Measurements from ENCODE around the gene NOTUM.
A peak's percentile ranks its signal among the peaks of the same experiment; 100 is the strongest.

NOTUM gene

DNA sequence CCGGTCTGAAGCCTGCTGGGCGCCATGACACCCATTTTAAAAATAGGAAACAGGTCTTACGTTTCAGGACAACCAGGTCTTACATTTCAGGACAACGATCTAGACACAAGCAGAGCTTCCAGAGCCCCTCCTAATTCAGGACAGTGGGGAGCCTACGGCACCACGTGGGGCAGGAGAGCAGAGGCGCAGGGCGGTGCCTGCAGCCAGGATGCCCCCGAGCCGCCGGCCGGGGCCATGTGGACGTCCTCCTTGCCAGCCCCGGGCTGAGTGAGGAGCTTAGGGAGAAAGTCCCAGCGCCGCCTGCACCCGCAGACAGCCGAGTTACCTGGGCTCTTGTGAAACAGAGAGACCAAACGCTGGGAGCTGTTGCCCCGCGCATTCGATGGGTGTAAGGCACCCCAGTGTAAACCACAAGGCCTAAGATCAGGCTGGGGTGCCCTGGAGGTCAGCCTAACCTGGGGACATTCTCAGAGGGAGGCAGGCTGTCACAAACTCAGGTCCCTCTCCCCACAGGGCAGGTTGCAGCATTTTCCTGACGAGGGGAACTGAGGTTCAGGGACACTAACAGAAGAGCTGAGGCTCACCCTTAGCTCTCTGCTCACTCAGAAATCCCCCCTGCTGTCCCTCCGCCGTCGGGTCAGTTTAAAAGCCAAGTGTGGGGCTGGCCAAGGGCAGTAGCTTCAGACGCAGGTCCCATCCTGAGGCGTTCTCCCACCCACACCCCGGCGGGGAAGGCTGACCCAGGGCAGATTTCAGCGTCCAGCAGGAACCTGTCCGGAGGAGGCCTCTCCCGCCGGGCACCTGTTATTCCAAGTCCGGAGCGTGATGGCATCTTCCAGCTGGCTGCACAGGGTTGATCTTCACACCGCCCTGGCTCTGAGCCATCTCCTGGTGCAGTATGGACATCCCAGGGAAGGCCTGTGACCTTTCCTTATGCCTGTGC lies 1.8 kb upstream of the NOTUM start:
- Histone ChIP-seq H3K9me3 (ENCODE audit: low read length) (no peaks in the 10 kb centered on the region), H3K4me3 (ENCODE audit: low read length) (no peak overlapping the region), H2AFZ (ENCODE audit: low read depth, low read length) (no peak overlapping the region), H3K27me3 (ENCODE audit: insufficient read depth, low read length) (peaks cover 56% of the 10 kb centered on the region), H3K4me1 (ENCODE audit: insufficient read depth, low read length) (peaks cover 32% of the 10 kb centered on the region), H3K36me3 (ENCODE audit: insufficient read depth, low read length) (no peaks in the 10 kb centered on the region)

DNA sequence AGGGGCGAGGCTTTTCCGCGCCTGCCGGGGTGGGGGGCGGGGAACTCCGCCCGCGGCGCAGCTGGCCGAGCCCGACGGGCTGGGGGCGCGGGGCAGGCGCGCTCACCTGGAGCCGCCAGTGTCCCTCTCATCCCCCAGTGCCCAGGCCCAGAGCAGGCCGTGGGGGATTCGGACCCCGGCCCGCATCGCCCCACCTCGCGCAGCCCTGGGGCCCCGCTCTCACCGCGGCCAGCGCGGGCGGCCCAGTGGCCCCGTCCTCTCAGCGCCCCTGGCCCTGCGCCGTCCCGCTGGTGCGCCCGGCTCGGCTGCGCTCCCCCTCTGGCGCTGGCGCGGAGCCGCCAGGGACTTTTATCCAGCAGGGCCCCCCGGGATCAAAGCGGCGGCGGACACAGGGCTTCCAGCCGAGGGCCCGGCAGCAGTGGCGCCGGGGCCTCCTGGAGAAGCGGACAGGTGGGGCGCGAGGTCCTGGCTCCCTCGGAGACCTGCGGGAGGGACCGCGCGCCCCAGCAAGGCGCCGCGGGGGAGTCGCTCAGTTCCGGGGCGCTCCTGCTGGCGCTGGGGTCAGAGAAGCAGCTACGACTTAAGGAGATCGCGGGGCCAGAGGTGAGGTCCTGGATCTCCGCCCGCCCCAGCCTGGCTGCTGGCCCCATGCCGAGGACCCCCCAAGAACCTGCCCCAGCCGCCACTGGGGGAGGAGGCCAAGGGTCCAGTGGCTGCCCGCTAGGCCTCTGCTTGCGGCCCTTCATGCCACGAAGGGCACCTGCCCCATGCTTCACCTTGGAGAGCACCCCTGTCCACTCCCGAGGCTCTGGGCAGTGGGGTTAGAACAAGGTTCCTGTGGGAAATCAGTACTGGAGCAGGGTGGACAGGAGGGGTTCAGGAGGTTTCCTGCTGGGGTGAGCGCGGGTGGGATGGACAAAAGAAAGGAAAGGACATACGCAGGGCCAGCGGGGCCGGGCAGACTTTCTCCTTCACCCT lies 823 bp upstream of the NOTUM start:
- Histone ChIP-seq H3K36me3 (ENCODE audit: insufficient read depth, low read length) (no peaks in the 10 kb centered on the region), H3K27me3 (ENCODE audit: insufficient read depth, low read length) (peaks cover 66% of the 10 kb centered on the region), H3K9me3 (ENCODE audit: low read length) (no peaks in the 10 kb centered on the region), H3K4me3 (ENCODE audit: low read length) (no peak overlapping the region), H3K4me1 (ENCODE audit: insufficient read depth, low read length) (peaks cover 22% of the 10 kb centered on the region), H2AFZ (ENCODE audit: low read depth, low read length) (no peak overlapping the region)

DNA sequence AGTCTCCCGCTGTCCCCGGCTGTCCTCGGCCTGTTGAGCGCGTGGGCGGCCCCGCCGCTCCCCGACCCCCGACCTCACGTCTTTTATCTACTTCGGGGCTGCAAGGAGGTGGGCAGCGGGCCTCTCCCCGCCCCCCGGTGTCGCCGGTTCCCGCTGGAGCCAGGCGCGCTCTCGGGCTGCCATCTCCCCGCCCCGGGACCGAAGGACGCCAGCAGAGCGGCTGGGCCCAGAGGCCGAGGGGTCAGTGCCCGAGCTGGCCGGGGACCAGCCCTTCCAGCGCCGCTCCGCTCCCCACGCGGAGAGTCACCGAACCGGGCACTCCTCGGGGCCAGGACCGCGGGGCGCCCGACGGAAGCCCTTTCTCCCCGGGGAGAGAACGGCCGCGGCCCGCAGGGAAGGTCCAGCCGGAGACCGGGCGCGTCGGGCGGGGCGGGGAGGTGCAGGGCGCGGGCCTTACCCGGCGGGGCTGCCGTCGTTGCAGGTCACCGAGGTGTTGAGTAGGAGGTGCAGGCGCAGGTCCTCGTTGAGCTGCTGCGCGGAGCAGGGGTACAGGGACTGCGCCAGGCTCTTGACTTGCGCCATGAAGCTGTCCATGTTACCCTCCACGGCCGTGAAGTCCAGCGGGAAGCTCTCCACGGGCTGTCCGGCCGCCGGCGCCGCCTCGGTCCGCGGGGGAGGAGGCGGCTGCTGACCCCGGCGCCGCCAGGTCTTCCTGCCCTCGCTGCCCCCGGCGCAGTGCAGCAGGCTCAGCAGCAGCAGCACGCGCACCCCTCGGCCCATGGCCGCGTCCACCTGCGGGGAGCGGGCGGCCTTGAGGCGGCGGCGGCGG lies 643 bp downstream of the NOTUM start:
- Histone ChIP-seq H3K9me3 (ENCODE audit: low read length) (no peaks in the 10 kb centered on the region), H3K4me1 (ENCODE audit: insufficient read depth, low read length) (peaks cover 18% of the 10 kb centered on the region), H3K27me3 (ENCODE audit: insufficient read depth, low read length) (peaks cover 65% of the 10 kb centered on the region), H3K4me3 (ENCODE audit: low read length) (no peak overlapping the region), H2AFZ (ENCODE audit: low read depth, low read length) (no peak overlapping the region), H3K36me3 (ENCODE audit: insufficient read depth, low read length) (no peaks in the 10 kb centered on the region)

DNA sequence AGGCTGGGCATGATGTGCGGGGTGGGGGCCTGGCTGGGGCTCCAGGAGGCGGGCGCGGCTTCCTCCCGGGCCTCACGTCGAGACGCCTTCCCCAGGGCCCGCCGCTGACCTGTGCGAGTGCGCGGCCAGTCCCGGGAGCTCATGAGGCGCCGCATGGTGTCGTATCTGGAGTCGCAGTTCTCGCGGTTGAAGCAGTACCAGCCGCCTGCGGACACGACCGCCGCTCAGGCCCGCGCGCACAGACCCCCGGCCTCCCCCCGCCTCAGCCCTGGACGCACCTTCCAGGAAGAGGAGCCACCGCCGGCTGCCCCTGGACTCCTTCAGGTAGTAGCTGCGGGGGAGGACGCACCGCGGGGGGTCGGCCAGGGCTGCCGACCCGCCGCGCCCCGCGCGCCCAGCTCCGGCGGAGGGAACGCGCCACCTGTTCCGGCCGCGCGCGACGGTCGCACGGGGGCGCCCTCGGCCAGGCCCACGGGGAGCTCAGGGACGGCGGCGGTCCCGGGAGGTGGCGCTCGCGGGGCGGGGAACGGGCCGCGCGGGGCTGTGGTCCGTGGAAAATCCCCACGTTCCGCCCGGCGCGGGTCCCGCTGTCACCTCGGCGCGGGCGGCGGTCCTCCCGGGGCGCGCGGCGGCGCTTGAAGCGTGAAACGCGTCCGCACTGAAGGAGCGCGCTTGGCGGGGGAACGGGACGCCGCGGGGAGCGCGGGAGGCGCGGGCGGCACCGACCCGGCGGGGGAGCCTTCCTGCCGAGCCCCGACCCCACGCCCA lies 1.4 kb downstream of the NOTUM start:
- peaks cover 12% of the 10 kb centered on the region for H3K4me1 ChIP-seq (ENCODE audit: insufficient read depth, low read length)
- H2AFZ ChIP-seq (ENCODE audit: low read depth, low read length) = no peak overlapping the region
- H3K9me3 ChIP-seq (ENCODE audit: low read length) = no peaks in the 10 kb centered on the region
- peaks cover 65% of the 10 kb centered on the region for H3K27me3 ChIP-seq (ENCODE audit: insufficient read depth, low read length)
- H3K36me3 ChIP-seq (ENCODE audit: insufficient read depth, low read length) = no peaks in the 10 kb centered on the region
- peak overlapping the region; percentile 14 for H3K4me3 ChIP-seq (ENCODE audit: low read length)

DNA sequence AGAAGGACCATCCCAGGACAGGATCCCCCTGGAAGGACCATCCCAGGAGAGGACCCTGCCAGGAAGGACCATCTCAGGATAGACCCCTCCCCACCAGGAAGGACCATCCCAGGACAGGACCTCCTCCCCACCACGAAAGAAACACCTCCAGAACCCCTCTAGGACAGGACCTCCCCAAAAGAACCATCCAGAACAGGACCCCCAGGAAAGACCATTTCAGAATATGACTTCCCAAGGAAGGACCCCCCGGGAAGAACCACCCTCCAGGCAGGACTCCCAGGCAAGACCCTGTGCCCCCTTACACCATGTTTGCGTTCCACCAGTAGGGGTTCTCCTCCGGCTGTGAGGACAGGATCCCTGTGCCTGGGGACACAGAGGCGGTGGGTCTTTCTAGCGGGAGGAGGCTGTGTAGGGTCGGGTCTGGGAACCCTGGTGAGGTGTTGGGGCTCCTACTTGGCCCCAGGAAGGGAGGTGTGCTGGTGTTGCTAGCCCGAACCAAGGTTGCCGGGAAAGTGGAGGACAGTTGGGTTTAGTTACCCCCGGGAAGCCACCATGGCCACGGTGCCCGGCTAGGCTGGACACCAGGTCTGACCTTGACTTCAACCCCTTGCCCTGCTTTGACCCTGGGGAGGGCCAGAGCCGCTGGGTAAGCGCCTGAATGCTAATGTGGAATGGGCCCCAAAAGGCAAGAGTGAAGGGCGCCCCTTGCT lies 2.2 kb downstream of the NOTUM start:
- Histone ChIP-seq H3K4me1 (ENCODE audit: insufficient read depth, low read length) (peaks cover 6% of the 10 kb centered on the region), H3K36me3 (ENCODE audit: insufficient read depth, low read length) (no peaks in the 10 kb centered on the region), H3K4me3 (ENCODE audit: low read length) (no peak overlapping the region), H2AFZ (ENCODE audit: low read depth, low read length) (no peak overlapping the region), H3K27me3 (ENCODE audit: insufficient read depth, low read length) (peaks cover 62% of the 10 kb centered on the region), H3K9me3 (ENCODE audit: low read length) (no peaks in the 10 kb centered on the region)

DNA sequence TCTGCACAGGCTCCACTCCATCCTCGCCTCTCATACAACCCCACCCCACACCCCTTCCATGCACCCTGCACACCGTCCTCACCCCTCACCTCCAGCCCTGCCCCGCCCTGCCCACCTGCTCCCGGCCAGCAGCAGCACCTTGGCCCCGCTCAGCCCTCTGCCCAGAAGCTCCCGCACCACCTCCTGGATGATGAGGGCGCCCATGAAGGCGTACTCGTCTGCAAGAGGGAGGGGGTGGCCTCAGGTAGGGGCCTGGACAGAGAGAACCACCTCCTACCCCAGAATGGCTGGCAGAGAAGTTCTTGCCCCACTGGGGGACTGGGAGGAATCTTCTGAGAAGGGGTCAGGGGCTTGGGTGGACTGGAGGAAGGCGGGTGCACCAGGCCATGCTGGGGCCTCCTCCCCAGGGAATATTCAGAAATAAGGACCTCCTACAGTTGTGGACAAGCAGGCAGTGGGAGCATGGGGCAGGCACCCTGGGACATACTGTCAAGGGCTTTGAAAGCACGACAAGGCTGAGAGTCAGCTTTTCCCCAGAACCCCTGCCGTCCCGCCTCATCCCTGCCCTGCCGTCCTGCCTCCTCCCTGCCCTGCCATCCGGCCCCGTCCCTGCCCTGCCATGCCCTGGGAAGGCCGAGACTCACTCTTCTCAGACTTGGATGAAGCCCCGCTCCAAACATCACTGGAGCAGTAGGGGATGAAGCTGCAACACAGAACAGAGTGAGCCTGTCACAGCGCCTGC lies 3.1 kb downstream of the NOTUM start:
- H3K4me1 ChIP-seq (ENCODE audit: insufficient read depth, low read length) = peaks cover 6% of the 10 kb centered on the region
- peaks cover 53% of the 10 kb centered on the region for H3K27me3 ChIP-seq (ENCODE audit: insufficient read depth, low read length)

DNA sequence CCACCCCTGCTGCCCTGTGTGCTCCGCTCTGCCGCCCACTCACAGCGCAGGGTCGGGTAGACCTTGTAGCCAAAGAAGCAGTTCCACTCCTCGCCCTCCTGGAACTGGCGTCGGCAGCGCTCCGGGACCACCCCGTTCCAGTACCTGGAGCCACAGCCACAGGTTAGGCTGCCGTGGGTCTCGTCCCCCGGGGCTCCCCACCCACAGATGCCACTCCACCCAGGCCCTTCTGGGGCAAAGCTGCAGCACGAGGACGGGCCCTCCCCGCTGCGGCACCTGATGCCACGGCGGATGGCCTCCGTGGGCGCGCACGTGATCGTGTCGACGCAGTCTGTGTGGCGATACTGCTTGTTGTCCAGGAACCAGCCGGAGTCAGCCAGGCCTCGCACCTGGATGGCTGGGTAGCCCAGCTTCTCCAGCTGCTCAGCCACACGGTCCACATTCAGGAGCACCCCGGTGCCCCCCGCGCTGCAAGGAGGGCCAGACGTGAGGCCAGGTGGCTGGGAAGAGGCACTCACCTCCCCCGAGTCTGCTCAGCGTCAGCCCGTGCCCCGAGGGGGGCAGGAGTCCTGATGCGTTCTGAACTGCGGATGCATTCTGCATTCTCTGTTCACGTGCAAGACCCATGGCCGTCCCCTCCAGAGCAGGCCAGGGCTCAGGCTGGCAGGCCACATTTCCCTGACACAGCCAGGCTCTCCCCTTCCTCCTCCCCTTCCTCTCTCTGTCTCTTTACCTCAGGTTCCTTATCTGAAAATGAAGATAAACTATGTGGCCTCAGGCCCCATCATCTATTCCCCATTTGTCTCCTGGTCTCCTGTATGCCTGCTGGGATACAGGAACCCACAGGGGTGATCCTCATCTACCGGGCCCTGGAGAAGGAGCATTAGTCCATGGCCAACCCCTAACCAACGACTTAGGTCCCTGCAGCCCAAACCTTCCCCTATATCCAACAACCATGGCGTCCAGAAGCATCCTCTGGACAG lies 4.1 kb downstream of the NOTUM start:
- H2AFZ ChIP-seq (ENCODE audit: low read depth, low read length) = no peak overlapping the region
- no peak overlapping the region for H3K4me3 ChIP-seq (ENCODE audit: low read length)
- no peaks in the 10 kb centered on the region for H3K9me3 ChIP-seq (ENCODE audit: low read length)
- H3K36me3 ChIP-seq (ENCODE audit: insufficient read depth, low read length) = no peaks in the 10 kb centered on the region
- H3K27me3 ChIP-seq (ENCODE audit: insufficient read depth, low read length) = peaks cover 44% of the 10 kb centered on the region
- H3K4me1 ChIP-seq (ENCODE audit: insufficient read depth, low read length) = peaks cover 6% of the 10 kb centered on the region

More for the DNA sequence above, 3.1 kb downstream of the NOTUM start:
- H2AFZ ChIP-seq (ENCODE audit: low read depth, low read length) = no peak overlapping the region
- no peak overlapping the region for H3K4me3 ChIP-seq (ENCODE audit: low read length)
- no peaks in the 10 kb centered on the region for H3K36me3 ChIP-seq (ENCODE audit: insufficient read depth, low read length)
- H3K9me3 ChIP-seq (ENCODE audit: low read length) = no peaks in the 10 kb centered on the region

DNA sequence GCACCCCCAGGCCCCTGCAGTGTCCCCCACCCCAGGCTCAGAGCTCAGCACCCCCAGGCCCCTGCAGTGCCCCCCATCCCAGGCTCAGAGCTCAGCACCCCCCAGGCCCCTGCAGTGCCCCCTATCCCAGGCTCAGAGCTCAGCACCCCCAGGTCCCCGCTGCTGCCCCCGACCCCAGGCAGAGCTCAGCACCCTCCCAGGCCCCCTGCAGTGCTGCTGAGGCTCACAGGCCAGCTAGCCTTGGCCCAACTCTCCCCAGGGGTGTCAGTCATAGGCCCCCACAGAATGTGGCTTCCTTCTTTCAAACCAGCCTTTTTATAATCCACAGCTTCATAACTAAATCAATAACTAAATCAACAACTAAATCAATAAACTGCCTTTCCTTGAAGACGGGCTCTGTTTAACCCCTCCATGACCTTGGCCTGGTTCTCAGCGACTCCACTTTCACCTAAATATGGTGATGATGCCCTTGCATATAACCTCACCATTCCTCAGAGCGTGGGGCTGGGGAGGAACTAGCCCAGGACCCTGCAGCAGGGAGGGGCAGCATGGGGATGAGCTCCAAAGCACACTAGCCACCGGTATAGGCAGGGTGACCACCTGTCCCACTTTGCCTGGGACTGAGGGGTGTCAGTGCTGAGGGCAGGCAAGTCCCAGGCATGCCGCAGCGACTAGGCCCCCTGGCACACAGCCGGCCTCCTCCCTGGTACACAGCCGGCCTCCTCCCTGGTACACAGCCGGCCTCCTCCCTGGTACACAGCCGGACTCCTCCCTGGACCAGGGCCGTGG lies 5.0 kb downstream of the NOTUM start:
- peaks cover 6% of the 10 kb centered on the region for H3K4me1 ChIP-seq (ENCODE audit: insufficient read depth, low read length)
- no peaks in the 10 kb centered on the region for H3K9me3 ChIP-seq (ENCODE audit: low read length)
- H2AFZ ChIP-seq (ENCODE audit: low read depth, low read length) = no peak overlapping the region
- peaks cover 39% of the 10 kb centered on the region for H3K27me3 ChIP-seq (ENCODE audit: insufficient read depth, low read length)
- H3K36me3 ChIP-seq (ENCODE audit: insufficient read depth, low read length) = no peaks in the 10 kb centered on the region
- H3K4me3 ChIP-seq (ENCODE audit: low read length) = no peak overlapping the region

DNA sequence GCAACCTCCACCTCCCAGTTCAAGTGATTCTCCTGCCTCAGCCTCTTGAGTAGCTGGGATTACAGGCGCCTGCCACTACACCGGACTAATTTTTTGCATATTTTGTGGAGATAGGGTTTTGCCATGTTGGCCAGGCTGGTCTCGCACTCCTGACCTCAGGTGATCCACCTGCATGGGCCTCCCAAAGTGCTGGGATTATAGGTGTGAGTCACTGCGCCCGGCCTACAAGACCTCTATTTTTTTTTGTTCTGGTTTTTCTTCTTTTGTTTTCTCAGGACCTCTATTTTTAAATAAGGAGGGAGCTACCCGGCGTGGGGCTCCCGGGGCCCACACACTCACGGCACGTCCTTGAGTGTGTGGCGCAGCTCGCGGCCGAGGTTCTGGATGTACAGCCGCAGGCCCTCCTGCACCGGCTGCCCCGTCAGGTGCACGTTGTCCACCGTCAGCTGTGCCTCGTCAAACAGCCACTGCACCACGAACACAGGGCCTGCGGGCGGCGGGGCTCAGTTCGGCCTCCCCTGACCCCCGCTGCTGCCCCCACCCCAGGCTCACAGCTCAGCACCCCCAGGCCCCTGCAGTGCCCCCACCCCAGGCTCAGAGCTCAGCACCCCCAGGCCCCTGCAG lies 5.8 kb downstream of the NOTUM start:
- Histone ChIP-seq H3K36me3 (ENCODE audit: insufficient read depth, low read length) (no peaks in the 10 kb centered on the region), H3K4me3 (ENCODE audit: low read length) (no peak overlapping the region), H2AFZ (ENCODE audit: low read depth, low read length) (no peak overlapping the region), H3K9me3 (ENCODE audit: low read length) (no peaks in the 10 kb centered on the region), H3K4me1 (ENCODE audit: insufficient read depth, low read length) (peaks cover 6% of the 10 kb centered on the region), H3K27me3 (ENCODE audit: insufficient read depth, low read length) (peaks cover 34% of the 10 kb centered on the region)

All from neuron (in vitro differentiated cells).